BE2C (cell line): Measurements from ENCODE around the gene SIPA1L3. TPM values are rescaled to one million over a fixed set of nuclear protein-coding genes. Genes with fewer than 3 reads are reported as not detected.
"Not testable (repeated sequence)": the region's sequence is repeated elsewhere in the genome, so short reads cannot be mapped to it uniquely, and the experiment has no call there.

Experiments used
- DNase-seq: peaks from one replicate; pipeline ENCODE4 v3.0.0-alpha.2; 2020
- H3K27me3 ChIP-seq: fragments of 250-450 bp; sonication (Bioruptor Pico); 2 replicates; pipeline ENCODE4 v1.5.1; 2020; ENCODE audit warnings: mild to moderate bottlenecking
- H3K36me3 ChIP-seq: fragments of 250-450 bp; sonication (Bioruptor Pico); 2 replicates; pipeline ENCODE4 v1.5.1; 2020; ENCODE audit warnings: mild to moderate bottlenecking
- H3K4me1 ChIP-seq: fragments of 250-450 bp; sonication (Bioruptor Pico); 2 replicates; pipeline ENCODE4 v1.5.1; 2020
- H3K4me3 ChIP-seq: 2 replicates; pipeline ENCODE4 v1.5.1; 2011; ENCODE audit warnings: low read depth, low read length
- H3K9me3 ChIP-seq: fragments of 250-450 bp; sonication (Bioruptor Pico); 2 replicates; pipeline ENCODE4 v1.5.1; 2020
- polyA plus RNA-seq: library from polyadenylated mRNA; unstranded; fragments of >200 nt; gene quantifications from one replicate; pipeline ENCODE4 v1.2.1, GENCODE V29; 2012; ENCODE audit warnings: low read depth, missing spikeins; ENCODE audit not compliant: insufficient read length, insufficient read depth
- TF ChIP-seq, protein P1 (sequence below): IDR thresholded peaks from 2 replicates; pipeline ENCODE4 v1.5.1; 2012; ENCODE audit warnings: mild to moderate bottlenecking, low read depth, low read length

The SIPA1L3 gene, protein sequence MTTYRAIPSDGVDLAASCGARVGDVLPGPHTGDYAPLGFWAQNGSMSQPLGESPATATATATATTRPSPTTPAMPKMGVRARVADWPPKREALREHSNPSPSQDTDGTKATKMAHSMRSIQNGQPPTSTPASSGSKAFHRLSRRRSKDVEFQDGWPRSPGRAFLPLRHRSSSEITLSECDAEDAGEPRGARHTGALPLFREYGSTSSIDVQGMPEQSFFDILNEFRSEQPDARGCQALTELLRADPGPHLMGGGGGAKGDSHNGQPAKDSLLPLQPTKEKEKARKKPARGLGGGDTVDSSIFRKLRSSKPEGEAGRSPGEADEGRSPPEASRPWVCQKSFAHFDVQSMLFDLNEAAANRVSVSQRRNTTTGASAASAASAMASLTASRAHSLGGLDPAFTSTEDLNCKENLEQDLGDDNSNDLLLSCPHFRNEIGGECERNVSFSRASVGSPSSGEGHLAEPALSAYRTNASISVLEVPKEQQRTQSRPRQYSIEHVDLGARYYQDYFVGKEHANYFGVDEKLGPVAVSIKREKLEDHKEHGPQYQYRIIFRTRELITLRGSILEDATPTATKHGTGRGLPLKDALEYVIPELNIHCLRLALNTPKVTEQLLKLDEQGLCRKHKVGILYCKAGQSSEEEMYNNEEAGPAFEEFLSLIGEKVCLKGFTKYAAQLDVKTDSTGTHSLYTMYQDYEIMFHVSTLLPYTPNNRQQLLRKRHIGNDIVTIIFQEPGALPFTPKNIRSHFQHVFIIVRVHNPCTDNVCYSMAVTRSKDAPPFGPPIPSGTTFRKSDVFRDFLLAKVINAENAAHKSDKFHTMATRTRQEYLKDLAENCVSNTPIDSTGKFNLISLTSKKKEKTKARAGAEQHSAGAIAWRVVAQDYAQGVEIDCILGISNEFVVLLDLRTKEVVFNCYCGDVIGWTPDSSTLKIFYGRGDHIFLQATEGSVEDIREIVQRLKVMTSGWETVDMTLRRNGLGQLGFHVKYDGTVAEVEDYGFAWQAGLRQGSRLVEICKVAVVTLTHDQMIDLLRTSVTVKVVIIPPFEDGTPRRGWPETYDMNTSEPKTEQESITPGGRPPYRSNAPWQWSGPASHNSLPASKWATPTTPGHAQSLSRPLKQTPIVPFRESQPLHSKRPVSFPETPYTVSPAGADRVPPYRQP (N-terminal part only)
- 13.1 TPM for polyA plus RNA-seq

- peak; percentile 97 for DNase-seq
- H3K4me3 ChIP-seq = peak within 1 kb of the TSS; percentile 92
- no peaks in the 10 kb centered on the region for H3K9me3 ChIP-seq
- H3K27me3 ChIP-seq = no peaks in the 10 kb centered on the region
- H3K36me3 ChIP-seq = no peaks in the 10 kb centered on the region
- TF ChIP-seq, protein P1, sequence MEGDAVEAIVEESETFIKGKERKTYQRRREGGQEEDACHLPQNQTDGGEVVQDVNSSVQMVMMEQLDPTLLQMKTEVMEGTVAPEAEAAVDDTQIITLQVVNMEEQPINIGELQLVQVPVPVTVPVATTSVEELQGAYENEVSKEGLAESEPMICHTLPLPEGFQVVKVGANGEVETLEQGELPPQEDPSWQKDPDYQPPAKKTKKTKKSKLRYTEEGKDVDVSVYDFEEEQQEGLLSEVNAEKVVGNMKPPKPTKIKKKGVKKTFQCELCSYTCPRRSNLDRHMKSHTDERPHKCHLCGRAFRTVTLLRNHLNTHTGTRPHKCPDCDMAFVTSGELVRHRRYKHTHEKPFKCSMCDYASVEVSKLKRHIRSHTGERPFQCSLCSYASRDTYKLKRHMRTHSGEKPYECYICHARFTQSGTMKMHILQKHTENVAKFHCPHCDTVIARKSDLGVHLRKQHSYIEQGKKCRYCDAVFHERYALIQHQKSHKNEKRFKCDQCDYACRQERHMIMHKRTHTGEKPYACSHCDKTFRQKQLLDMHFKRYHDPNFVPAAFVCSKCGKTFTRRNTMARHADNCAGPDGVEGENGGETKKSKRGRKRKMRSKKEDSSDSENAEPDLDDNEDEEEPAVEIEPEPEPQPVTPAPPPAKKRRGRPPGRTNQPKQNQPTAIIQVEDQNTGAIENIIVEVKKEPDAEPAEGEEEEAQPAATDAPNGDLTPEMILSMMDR = no peak
- H3K4me1 ChIP-seq = no peaks in the 10 kb centered on the region
These were observed at the start of gene SIPA1L3 for GRCh38 chr19:37906869-37907734. Gene SIPA1L3 (plus strand): TSS chr19:37907208. CDS start chr19:38081566, 174,358 bp downstream.

DNA sequence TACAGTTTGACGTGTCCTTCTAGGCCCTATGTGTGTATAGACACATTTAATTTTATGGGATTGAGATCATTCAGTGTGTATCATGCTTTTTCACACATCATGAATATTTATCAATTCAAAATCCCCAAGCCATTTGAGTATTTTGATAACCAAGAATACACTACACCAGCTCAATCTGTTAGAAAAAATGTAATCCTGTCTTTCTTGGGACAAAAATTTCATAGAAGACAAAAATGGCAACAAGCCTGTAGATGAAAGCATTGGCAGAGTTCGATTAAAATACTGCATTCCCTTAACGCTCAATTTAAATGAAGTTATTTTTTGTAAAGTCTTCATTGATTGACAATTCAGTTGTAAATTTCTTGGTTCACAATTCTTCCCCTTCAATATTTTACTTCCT lies 42.5 kb upstream of the SIPA1L3 start:
- DNase-seq = no peak
- Histone ChIP-seq H3K36me3 (no peaks in the 10 kb centered on the region), H3K9me3 (no peaks in the 10 kb centered on the region; the same call in 1 of the 2 replicates), H3K4me3 (no peak overlapping the region), H3K4me1 (no peaks in the 10 kb centered on the region), H3K27me3 (no peaks in the 10 kb centered on the region)
- TF ChIP-seq, protein P1 = no peak

DNA sequence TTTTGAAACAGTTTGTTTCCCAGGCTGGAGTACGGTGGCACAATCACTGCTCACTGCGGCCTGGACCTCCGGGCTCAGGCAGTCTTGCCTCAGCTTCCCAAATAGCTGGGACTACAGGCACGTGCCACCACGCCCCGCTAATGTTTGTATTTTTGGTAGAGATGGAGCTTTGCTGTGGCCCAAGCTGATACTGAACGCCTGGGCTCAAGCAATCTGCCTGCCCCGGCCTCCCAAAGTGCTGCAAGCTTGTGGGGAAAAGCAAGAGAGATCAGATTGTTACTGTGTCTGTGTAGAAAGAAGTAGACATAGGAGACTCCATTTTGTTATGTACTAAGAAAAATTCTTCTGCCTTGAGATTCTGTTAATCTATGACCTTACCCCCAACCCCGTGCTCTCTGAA lies 41.1 kb upstream of the SIPA1L3 start:
- not testable (repeated sequence) for DNase-seq, H3K27me3 ChIP-seq, H3K36me3 ChIP-seq, H3K9me3 ChIP-seq, H3K4me1 ChIP-seq, H3K4me3 ChIP-seq

DNA sequence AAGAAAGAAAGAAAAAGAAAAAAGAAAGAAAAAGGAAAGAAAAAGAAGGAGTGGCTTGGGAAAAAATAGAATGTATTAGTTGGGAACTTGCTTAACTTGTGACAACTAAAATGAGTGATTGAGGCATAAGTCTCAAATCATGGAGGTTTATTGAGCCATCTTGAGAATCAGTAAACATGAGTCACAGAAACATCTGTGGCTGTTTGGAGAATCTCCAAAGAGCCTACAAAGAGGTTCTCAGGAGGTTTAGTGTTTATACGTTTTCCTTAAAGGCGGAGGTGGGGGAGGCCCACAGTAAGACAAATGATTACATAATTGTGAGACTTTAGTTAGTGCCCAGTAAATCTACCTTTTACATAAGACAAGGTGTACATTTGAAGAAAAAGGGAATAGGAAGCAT lies 39.2 kb upstream of the SIPA1L3 start:
- TF ChIP-seq, protein P1 = no peak
- no peaks in the 10 kb centered on the region for H3K27me3 ChIP-seq
- H3K4me1 ChIP-seq = no peaks in the 10 kb centered on the region
- H3K9me3 ChIP-seq = no peaks in the 10 kb centered on the region; the same call in 1 of the 2 replicates
- H3K36me3 ChIP-seq = no peaks in the 10 kb centered on the region
- no peak overlapping the region for H3K4me3 ChIP-seq
- no peak for DNase-seq

- no peak for DNase-seq
- TF ChIP-seq, protein P1 = no peak
- no peaks in the 10 kb centered on the region; the same call in 1 of the 2 replicates for H3K9me3 ChIP-seq
- H3K4me3 ChIP-seq = no peak overlapping the region
- H3K4me1 ChIP-seq = no peaks in the 10 kb centered on the region
- no peaks in the 10 kb centered on the region for H3K36me3 ChIP-seq
- H3K27me3 ChIP-seq = no peaks in the 10 kb centered on the region
These were observed 37.2 kb upstream of the SIPA1L3 start for GRCh38 chr19:37869766-37870340.
